HEK293 (cell line): ENCODE data around the gene OR7G1.

Source experiments
- GLIS1 ChIP-seq: fragments of 450-650 bp; formaldehyde crosslinking; IDR thresholded peaks from 2 replicates; pipeline ENCODE4 v1.5.1; 2016; ENCODE audit warnings: missing biosample characterization, missing genetic modification characterization
- KLF10 ChIP-seq: fragments of 450-650 bp; IDR thresholded peaks from 2 replicates; pipeline ENCODE4 v1.5.1; 2018; ENCODE audit warnings: missing biosample characterization, mild to moderate bottlenecking, missing genetic modification characterization
- MEIS1 ChIP-seq: sonication (generic); formaldehyde crosslinking; IDR thresholded peaks from 2 replicates; pipeline ENCODE4 v1.8.1; 2022; ENCODE audit warnings: missing genetic modification reagents, mild to moderate bottlenecking, borderline replicate concordance
- OSR2 ChIP-seq: fragments of 450-650 bp; formaldehyde crosslinking; IDR thresholded peaks from 2 replicates; pipeline ENCODE4 v1.5.1; 2016; ENCODE audit warnings: missing biosample characterization, missing genetic modification characterization
- SCRT2 ChIP-seq: fragments of 450-650 bp; formaldehyde crosslinking; IDR thresholded peaks from 2 replicates; pipeline ENCODE4 v1.5.1; 2016; ENCODE audit warnings: missing biosample characterization, missing genetic modification characterization
- SP2 ChIP-seq: fragments of 450-650 bp; formaldehyde crosslinking; IDR thresholded peaks from 2 replicates; pipeline ENCODE4 v1.5.1; 2016; ENCODE audit warnings: missing biosample characterization, missing genetic modification characterization
- SP3 ChIP-seq: fragments of 450-650 bp; formaldehyde crosslinking; IDR thresholded peaks from 2 replicates; pipeline ENCODE4 v1.5.1; 2016; ENCODE audit warnings: missing biosample characterization, missing genetic modification characterization
- ZBTB17 ChIP-seq: fragments of 450-650 bp; formaldehyde crosslinking; IDR thresholded peaks from 2 replicates; pipeline ENCODE4 v1.5.1; 2016; ENCODE audit warnings: missing biosample characterization, missing genetic modification characterization
- ZBTB20 ChIP-seq: fragments of 450-650 bp; formaldehyde crosslinking; IDR thresholded peaks from 2 replicates; pipeline ENCODE4 v1.5.1; 2016; ENCODE audit warnings: missing biosample characterization, missing genetic modification characterization
- ZBTB8A ChIP-seq: fragments of 450-650 bp; formaldehyde crosslinking; IDR thresholded peaks from 2 replicates; pipeline ENCODE4 v1.5.1; 2016; ENCODE audit warnings: missing biosample characterization, missing genetic modification characterization
- ZFP37 ChIP-seq: fragments of 450-650 bp; formaldehyde crosslinking; IDR thresholded peaks from 2 replicates; pipeline ENCODE4 v1.5.1; 2016; ENCODE audit warnings: missing biosample characterization, missing genetic modification characterization
- ZNF138 ChIP-seq: fragments of 450-650 bp; formaldehyde crosslinking; IDR thresholded peaks from 2 replicates; pipeline ENCODE4 v1.5.1; 2016; ENCODE audit warnings: missing biosample characterization, missing genetic modification characterization, borderline replicate concordance
- ZNF169 ChIP-seq: fragments of 450-650 bp; formaldehyde crosslinking; IDR thresholded peaks from 2 replicates; pipeline ENCODE4 v1.5.1; 2016; ENCODE audit warnings: missing biosample characterization, missing genetic modification characterization
- ZNF214 ChIP-seq: fragments of 450-650 bp; formaldehyde crosslinking; IDR thresholded peaks from 2 replicates; pipeline ENCODE4 v1.5.1; 2017; ENCODE audit warnings: missing biosample characterization, mild to moderate bottlenecking, missing genetic modification characterization, borderline replicate concordance
- ZNF23 ChIP-seq: fragments of 450-650 bp; formaldehyde crosslinking; IDR thresholded peaks from 2 replicates; pipeline ENCODE4 v1.5.1; 2016; ENCODE audit warnings: missing biosample characterization, missing genetic modification characterization, borderline replicate concordance
- ZNF501 ChIP-seq: fragments of 450-650 bp; formaldehyde crosslinking; IDR thresholded peaks from 2 replicates; pipeline ENCODE4 v1.5.1; 2016; ENCODE audit warnings: missing biosample characterization, missing genetic modification characterization
- ZNF610 ChIP-seq: fragments of 450-650 bp; formaldehyde crosslinking; IDR thresholded peaks from 2 replicates; pipeline ENCODE4 v1.5.1; 2016; ENCODE audit warnings: missing biosample characterization, missing genetic modification characterization, borderline replicate concordance
- ZNF701 ChIP-seq: fragments of 450-650 bp; formaldehyde crosslinking; IDR thresholded peaks from 2 replicates; pipeline ENCODE4 v1.5.1; 2016; ENCODE audit warnings: missing biosample characterization, missing genetic modification characterization
- ZNF843 ChIP-seq: fragments of 450-650 bp; formaldehyde crosslinking; IDR thresholded peaks from 2 replicates; pipeline ENCODE4 v1.5.1; 2016; ENCODE audit warnings: missing biosample characterization, missing genetic modification characterization
- TF ChIP-seq, protein P1 (sequence below): fragments of 450-650 bp; formaldehyde crosslinking; IDR thresholded peaks from 2 replicates; pipeline ENCODE4 v1.5.1; 2016; ENCODE audit warnings: missing biosample characterization, missing genetic modification characterization, borderline replicate concordance
- TF ChIP-seq, protein P2 (sequence below): fragments of 450-650 bp; formaldehyde crosslinking; IDR thresholded peaks from 2 replicates; pipeline ENCODE4 v1.5.1; 2016; ENCODE audit warnings: missing biosample characterization, missing genetic modification characterization
- TF ChIP-seq, protein P3 (sequence below): fragments of 450-650 bp; formaldehyde crosslinking; IDR thresholded peaks from 2 replicates; pipeline ENCODE4 v1.5.1; 2016; ENCODE audit warnings: missing biosample characterization, missing genetic modification characterization
- TF ChIP-seq, protein P4 (sequence below): fragments of 450-650 bp; formaldehyde crosslinking; IDR thresholded peaks from 2 replicates; pipeline ENCODE4 v1.5.1; 2016; ENCODE audit warnings: missing biosample characterization, missing genetic modification characterization, borderline replicate concordance
- TF ChIP-seq, protein P5 (sequence below): fragments of 450-650 bp; formaldehyde crosslinking; IDR thresholded peaks from 2 replicates; pipeline ENCODE4 v1.5.1; 2016; ENCODE audit warnings: missing biosample characterization, missing genetic modification characterization

Gene OR7G1

DNA sequence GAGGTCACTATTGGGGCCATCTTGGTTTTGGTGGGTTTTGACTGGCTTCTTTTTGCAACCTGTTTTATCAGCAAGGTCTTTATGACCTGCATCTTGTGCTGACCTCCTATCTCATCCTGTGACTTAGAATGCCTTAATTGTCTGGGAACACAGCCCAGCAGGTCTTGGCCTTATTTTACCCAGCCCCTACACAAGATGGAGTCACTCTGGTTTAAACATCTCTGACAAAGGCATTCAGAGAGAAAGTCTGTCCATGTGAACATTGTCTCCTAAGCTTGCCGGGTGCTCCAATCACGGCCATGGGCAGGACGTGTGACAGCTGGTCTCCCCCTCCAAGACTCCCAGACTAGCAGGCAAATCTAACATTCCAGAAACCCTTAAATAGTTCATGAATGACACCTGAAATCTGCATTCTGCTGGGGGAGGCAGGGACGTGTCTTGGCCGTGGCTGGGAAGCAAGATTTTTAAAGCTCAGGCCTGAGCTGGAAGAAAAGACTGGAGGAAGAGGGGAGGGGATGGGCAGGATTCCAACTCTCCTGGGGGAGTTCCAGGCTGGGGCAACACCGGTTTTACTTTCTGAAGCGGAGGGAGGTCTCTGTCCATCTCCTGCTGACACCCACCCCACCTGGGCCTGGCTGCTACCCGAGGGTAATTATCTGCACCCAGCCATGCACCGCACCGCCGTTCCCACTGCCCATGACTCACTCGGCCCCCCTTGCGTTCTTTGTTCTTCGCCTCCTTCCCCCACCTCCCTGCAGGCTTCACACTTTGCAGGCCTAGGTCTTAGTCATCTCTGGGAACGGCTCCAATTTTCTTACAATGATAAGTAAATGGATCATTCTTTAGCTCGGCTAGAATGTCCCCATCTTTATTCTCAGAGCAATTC is 40.3 kb downstream of the OR7G1 start (continued):
- TF ChIP-seq, protein P1, sequence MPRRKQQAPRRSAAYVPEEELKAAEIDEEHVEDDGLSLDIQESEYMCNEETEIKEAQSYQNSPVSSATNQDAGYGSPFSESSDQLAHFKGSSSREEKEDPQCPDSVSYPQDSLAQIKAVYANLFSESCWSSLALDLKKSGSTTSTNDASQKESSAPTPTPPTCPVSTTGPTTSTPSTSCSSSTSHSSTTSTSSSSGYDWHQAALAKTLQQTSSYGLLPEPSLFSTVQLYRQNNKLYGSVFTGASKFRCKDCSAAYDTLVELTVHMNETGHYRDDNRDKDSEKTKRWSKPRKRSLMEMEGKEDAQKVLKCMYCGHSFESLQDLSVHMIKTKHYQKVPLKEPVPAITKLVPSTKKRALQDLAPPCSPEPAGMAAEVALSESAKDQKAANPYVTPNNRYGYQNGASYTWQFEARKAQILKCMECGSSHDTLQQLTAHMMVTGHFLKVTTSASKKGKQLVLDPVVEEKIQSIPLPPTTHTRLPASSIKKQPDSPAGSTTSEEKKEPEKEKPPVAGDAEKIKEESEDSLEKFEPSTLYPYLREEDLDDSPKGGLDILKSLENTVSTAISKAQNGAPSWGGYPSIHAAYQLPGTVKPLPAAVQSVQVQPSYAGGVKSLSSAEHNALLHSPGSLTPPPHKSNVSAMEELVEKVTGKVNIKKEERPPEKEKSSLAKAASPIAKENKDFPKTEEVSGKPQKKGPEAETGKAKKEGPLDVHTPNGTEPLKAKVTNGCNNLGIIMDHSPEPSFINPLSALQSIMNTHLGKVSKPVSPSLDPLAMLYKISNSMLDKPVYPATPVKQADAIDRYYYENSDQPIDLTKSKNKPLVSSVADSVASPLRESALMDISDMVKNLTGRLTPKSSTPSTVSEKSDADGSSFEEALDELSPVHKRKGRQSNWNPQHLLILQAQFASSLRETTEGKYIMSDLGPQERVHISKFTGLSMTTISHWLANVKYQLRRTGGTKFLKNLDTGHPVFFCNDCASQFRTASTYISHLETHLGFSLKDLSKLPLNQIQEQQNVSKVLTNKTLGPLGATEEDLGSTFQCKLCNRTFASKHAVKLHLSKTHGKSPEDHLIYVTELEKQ (tag by site-specific recombination): no peak
- TF ChIP-seq ZNF843: no peak
- TF ChIP-seq SP2 (tag by site-specific recombination): peak; percentile 17; the same call in 1 of the 2 replicates
- TF ChIP-seq ZNF169: no peak
- no peak for TF ChIP-seq MEIS1 (CRISPR knock-in tag)
- TF ChIP-seq SCRT2 (tag by site-specific recombination): no peak
- TF ChIP-seq ZBTB20: no peak; the same call in 1 of the 2 replicates
- TF ChIP-seq ZNF23 (tag by site-specific recombination): no peak
- TF ChIP-seq, protein P2, sequence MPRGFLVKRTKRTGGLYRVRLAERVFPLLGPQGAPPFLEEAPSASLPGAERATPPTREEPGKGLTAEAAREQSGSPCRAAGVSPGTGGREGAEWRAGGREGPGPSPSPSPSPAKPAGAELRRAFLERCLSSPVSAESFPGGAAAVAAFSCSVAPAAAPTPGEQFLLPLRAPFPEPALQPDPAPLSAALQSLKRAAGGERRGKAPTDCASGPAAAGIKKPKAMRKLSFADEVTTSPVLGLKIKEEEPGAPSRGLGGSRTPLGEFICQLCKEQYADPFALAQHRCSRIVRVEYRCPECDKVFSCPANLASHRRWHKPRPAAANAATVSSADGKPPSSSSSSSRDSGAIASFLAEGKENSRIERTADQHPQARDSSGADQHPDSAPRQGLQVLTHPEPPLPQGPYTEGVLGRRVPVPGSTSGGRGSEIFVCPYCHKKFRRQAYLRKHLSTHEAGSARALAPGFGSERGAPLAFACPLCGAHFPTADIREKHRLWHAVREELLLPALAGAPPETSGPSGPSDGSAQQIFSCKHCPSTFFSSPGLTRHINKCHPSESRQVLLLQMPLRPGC (tag by site-specific recombination): peak; percentile 67
- TF ChIP-seq, protein P3, sequence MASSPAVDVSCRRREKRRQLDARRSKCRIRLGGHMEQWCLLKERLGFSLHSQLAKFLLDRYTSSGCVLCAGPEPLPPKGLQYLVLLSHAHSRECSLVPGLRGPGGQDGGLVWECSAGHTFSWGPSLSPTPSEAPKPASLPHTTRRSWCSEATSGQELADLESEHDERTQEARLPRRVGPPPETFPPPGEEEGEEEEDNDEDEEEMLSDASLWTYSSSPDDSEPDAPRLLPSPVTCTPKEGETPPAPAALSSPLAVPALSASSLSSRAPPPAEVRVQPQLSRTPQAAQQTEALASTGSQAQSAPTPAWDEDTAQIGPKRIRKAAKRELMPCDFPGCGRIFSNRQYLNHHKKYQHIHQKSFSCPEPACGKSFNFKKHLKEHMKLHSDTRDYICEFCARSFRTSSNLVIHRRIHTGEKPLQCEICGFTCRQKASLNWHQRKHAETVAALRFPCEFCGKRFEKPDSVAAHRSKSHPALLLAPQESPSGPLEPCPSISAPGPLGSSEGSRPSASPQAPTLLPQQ (tag by site-specific recombination): peak; percentile 58; the same call in 1 of the 2 replicates
- TF ChIP-seq OSR2: peak; percentile 76
- peak; percentile 99 for TF ChIP-seq GLIS1 (tag by site-specific recombination)
- TF ChIP-seq ZNF501 (tag by site-specific recombination): no peak
- TF ChIP-seq ZBTB8A (tag by site-specific recombination): no peak
- peak; percentile 71 for TF ChIP-seq ZBTB17 (tag by site-specific recombination)
- no peak for TF ChIP-seq KLF10 (tag by site-specific recombination)
- no peak for TF ChIP-seq ZNF138 (tag by site-specific recombination)
- no peak for TF ChIP-seq ZNF610
- no peak for TF ChIP-seq ZNF701 (tag by site-specific recombination)
- TF ChIP-seq SP3 (tag by site-specific recombination): no peak
- TF ChIP-seq ZFP37 (tag by site-specific recombination): no peak
- TF ChIP-seq, protein P4, sequence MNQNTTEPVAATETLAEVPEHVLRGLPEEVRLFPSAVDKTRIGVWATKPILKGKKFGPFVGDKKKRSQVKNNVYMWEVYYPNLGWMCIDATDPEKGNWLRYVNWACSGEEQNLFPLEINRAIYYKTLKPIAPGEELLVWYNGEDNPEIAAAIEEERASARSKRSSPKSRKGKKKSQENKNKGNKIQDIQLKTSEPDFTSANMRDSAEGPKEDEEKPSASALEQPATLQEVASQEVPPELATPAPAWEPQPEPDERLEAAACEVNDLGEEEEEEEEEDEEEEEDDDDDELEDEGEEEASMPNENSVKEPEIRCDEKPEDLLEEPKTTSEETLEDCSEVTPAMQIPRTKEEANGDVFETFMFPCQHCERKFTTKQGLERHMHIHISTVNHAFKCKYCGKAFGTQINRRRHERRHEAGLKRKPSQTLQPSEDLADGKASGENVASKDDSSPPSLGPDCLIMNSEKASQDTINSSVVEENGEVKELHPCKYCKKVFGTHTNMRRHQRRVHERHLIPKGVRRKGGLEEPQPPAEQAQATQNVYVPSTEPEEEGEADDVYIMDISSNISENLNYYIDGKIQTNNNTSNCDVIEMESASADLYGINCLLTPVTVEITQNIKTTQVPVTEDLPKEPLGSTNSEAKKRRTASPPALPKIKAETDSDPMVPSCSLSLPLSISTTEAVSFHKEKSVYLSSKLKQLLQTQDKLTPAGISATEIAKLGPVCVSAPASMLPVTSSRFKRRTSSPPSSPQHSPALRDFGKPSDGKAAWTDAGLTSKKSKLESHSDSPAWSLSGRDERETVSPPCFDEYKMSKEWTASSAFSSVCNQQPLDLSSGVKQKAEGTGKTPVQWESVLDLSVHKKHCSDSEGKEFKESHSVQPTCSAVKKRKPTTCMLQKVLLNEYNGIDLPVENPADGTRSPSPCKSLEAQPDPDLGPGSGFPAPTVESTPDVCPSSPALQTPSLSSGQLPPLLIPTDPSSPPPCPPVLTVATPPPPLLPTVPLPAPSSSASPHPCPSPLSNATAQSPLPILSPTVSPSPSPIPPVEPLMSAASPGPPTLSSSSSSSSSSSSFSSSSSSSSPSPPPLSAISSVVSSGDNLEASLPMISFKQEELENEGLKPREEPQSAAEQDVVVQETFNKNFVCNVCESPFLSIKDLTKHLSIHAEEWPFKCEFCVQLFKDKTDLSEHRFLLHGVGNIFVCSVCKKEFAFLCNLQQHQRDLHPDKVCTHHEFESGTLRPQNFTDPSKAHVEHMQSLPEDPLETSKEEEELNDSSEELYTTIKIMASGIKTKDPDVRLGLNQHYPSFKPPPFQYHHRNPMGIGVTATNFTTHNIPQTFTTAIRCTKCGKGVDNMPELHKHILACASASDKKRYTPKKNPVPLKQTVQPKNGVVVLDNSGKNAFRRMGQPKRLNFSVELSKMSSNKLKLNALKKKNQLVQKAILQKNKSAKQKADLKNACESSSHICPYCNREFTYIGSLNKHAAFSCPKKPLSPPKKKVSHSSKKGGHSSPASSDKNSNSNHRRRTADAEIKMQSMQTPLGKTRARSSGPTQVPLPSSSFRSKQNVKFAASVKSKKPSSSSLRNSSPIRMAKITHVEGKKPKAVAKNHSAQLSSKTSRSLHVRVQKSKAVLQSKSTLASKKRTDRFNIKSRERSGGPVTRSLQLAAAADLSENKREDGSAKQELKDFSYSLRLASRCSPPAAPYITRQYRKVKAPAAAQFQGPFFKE (tag by site-specific recombination): no peak
- TF ChIP-seq, protein P5, sequence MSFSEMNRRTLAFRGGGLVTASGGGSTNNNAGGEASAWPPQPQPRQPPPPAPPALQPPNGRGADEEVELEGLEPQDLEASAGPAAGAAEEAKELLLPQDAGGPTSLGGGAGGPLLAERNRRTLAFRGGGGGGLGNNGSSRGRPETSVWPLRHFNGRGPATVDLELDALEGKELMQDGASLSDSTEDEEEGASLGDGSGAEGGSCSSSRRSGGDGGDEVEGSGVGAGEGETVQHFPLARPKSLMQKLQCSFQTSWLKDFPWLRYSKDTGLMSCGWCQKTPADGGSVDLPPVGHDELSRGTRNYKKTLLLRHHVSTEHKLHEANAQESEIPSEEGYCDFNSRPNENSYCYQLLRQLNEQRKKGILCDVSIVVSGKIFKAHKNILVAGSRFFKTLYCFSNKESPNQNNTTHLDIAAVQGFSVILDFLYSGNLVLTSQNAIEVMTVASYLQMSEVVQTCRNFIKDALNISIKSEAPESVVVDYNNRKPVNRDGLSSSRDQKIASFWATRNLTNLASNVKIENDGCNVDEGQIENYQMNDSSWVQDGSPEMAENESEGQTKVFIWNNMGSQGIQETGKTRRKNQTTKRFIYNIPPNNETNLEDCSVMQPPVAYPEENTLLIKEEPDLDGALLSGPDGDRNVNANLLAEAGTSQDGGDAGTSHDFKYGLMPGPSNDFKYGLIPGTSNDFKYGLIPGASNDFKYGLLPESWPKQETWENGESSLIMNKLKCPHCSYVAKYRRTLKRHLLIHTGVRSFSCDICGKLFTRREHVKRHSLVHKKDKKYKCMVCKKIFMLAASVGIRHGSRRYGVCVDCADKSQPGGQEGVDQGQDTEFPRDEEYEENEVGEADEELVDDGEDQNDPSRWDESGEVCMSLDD (tag by site-specific recombination): peak; percentile 65; the same call in 1 of the 2 replicates
- no peak for TF ChIP-seq ZNF214
